CD8-positive, alpha-beta memory T cell (primary cell): ENCODE data around the gene DBP. TPM values are rescaled to one million over a fixed set of nuclear protein-coding genes. Genes with fewer than 3 reads are reported as not detected.
A peak's percentile ranks its signal among the peaks of the same experiment; 100 is the strongest.
"Not testable (repeated sequence)": the region's sequence is repeated elsewhere in the genome, so short reads cannot be mapped to it uniquely, and the experiment has no call there.

Source experiments
- CTCF ChIA-PET: fragments of 350-600 bp; sonication (Branson Sonifier 250); formaldehyde crosslinking; loops from one replicate; lab custom pipeline; 2021; ENCODE audit warnings: antibody characterized with exemption; lab: Charles Lee
- POLR2A ChIA-PET: fragments of 350-600 bp; sonication (Branson Sonifier 250); formaldehyde crosslinking; loops from one replicate; lab custom pipeline; 2021; ENCODE audit warnings: antibody characterized with exemption; lab: Charles Lee
- DNase-seq, 5 donors: peaks; one replicate each; pipeline versions ENCODE4 v3.0.0 to v3.0.0-alpha.2; 2020 to 2022; ENCODE audit warnings: mixed read lengths in 1 of 5
- H3K27ac ChIP-seq: one replicate; pipeline ENCODE4 v1.7.0; 2013; ENCODE audit warnings: low read depth, mild to moderate bottlenecking, low read length, moderate library complexity
- H3K27me3 ChIP-seq: 2 replicates; pipeline ENCODE4 v1.7.0; 2013; ENCODE audit warnings: low read length, mild to moderate bottlenecking; ENCODE audit not compliant: insufficient read depth, poor library complexity, severe bottlenecking
- H3K36me3 ChIP-seq: 2 replicates; pipeline ENCODE4 v1.7.0; 2013; ENCODE audit warnings: mild to moderate bottlenecking, low read length, moderate library complexity; ENCODE audit not compliant: insufficient read depth
- H3K4me1 ChIP-seq: 2 replicates; pipeline ENCODE4 v1.7.0; 2013; ENCODE audit warnings: mild to moderate bottlenecking, low read length, moderate library complexity; ENCODE audit not compliant: insufficient read depth
- H3K4me3 ChIP-seq: 2 replicates; pipeline ENCODE4 v1.7.0; 2013; ENCODE audit warnings: mild to moderate bottlenecking, low read length
- H3K9me3 ChIP-seq: 2 replicates; pipeline ENCODE4 v1.7.0; 2013; ENCODE audit warnings: mild to moderate bottlenecking, low read length
- H3K27ac Mint-ChIP-seq, 8 donors: one replicate each; pipeline ENCODE4 v1.8.0; 2020 to 2021; ENCODE audit warnings: mixed read lengths in 8 of 8, mild to moderate bottlenecking in 6 of 8, inconsistent platforms in 3 of 8, moderate library complexity in 3 of 8
- H3K27me3 Mint-ChIP-seq, 2 donors: one replicate each; pipeline ENCODE4 v1.8.0; 2020 to 2021; ENCODE audit warnings: mixed read lengths in 2 of 2, mild to moderate bottlenecking in 1 of 2, moderate library complexity in 1 of 2
- H3K36me3 Mint-ChIP-seq, 3 donors: one replicate each; pipeline ENCODE4 v1.8.0; 2020 to 2021; ENCODE audit warnings: mixed read lengths in 3 of 3, inconsistent platforms in 1 of 3, mild to moderate bottlenecking in 1 of 3
- H3K4me1 Mint-ChIP-seq, 3 donors: one replicate each; pipeline ENCODE4 v1.8.0; 2020 to 2021; ENCODE audit warnings: mixed read lengths in 3 of 3, inconsistent platforms in 1 of 3, mild to moderate bottlenecking in 1 of 3
- H3K4me3 Mint-ChIP-seq, 7 donors: one replicate each; pipeline ENCODE4 v1.8.0; 2020 to 2021; ENCODE audit warnings: mixed read lengths in 7 of 7, mild to moderate bottlenecking in 6 of 7, moderate library complexity in 4 of 7, inconsistent platforms in 2 of 7
- H3K9me3 Mint-ChIP-seq, 5 donors: one replicate each; pipeline ENCODE4 v1.8.0; 2020 to 2022; ENCODE audit warnings: mixed read lengths in 5 of 5, mild to moderate bottlenecking in 3 of 5, moderate library complexity in 2 of 5, inconsistent platforms in 1 of 5
- polyA plus RNA-seq: library from polyadenylated mRNA; unstranded; fragments of 300-500 nt; fragmentation: Illumina TruSeq; gene quantifications from one replicate; pipeline ENCODE4 v1.2.3, GENCODE V29; 2021
- total RNA-seq, 2 experiments: library from RNA; stranded (reverse); gene quantifications; one replicate each; pipeline ENCODE4 v1.2.3, GENCODE V29; 2021

The DBP gene
- total and polyA plus RNA-seq, 3 experiments from 2014 or later: 10.9 to 84.1 (median 12.1) TPM

- Histone ChIP-seq H3K36me3 (peaks cover 30% of the 10 kb centered on the region), H3K4me3 (peak overlapping the region; percentile 55)
- H3K27ac Mint-ChIP-seq: peak overlapping the region in 7 of 8 donors; percentile 81 to 96 (median 90)
Observed at GRCh38 chr19:48633148-48634035, 3.8 kb downstream of the DBP start.

GRCh38 chr19:48632692-48633147, 4.5 kb downstream of the DBP start:
- Mint-ChIP-seq H3K36me3 (peaks cover 0 to 59% (median 0%) of the 10 kb centered on the region in 3 donors), H3K27me3 (no peaks in the 10 kb centered on the region), H3K4me1 (peaks cover 18 to 49% (median 21%) of the 10 kb centered on the region in 3 donors), H3K4me3 (peak overlapping the region in 3 of 7 donors; percentile 3 to 45 (median 36)), H3K9me3 (peaks cover 0 to 2% (median 0%) of the 10 kb centered on the region in 5 donors), H3K27ac (peak overlapping the region in 7 of 8 donors; percentile 3 to 96 (median 54))
- Histone ChIP-seq H3K27me3 (no peaks in the 10 kb centered on the region), H3K4me1 (peaks cover 29% of the 10 kb centered on the region), H3K36me3 (peaks cover 30% of the 10 kb centered on the region), H3K4me3 (no peak overlapping the region), H3K9me3 (no peaks in the 10 kb centered on the region), H3K27ac (peak overlapping the region; percentile 39)
- POLR2A ChIA-PET: interaction anchor here (0.6 to 2.8 kb wide), 5 partner anchors 9 to 22 kb away, joined by 3 to 17 read pairs (median 13); partner anchors contain the start of genes CA11, RPL18 and SPHK2
- no peak for DNase-seq
- CTCF ChIA-PET: interaction anchor here (1.0 to 2.7 kb wide), 4 partner anchors 9 to 13 kb away, joined by 4 to 9 read pairs (median 4); partner anchors contain the start of gene CA11

More at GRCh38 chr19:48633148-48634035, 3.8 kb downstream of the DBP start:
- Histone ChIP-seq H3K4me1 (peaks cover 32% of the 10 kb centered on the region), H3K27me3 (no peaks in the 10 kb centered on the region), H3K9me3 (no peaks in the 10 kb centered on the region), H3K27ac (peak overlapping the region; percentile 66)
- peak overlapping the region in 3 of 7 donors; percentile 26 to 82 (median 82) for H3K4me3 Mint-ChIP-seq
- peaks cover 0 to 61% (median 0%) of the 10 kb centered on the region in 3 donors for H3K36me3 Mint-ChIP-seq
- peaks cover 22 to 56% (median 27%) of the 10 kb centered on the region in 3 donors for H3K4me1 Mint-ChIP-seq
- ChIA-PET POLR2A (interaction anchor here (0.5 to 2.8 kb wide), 5 partner anchors 10 to 342 kb away, joined by 3 to 17 read pairs (median 13); partner anchors contain the start of genes CA11, RPL18 and SPHK2), CTCF (interaction anchor here (1.0 to 2.7 kb wide), 7 partner anchors 9 to 144 kb away, joined by 3 to 10 read pairs (median 4); partner anchors contain the start of genes CA11 and SPHK2)
- DNase-seq: no peak
- peaks cover 0 to 2% (median 0%) of the 10 kb centered on the region in 5 donors for H3K9me3 Mint-ChIP-seq
- no peaks in the 10 kb centered on the region for H3K27me3 Mint-ChIP-seq

- Histone ChIP-seq H3K4me1 (peaks cover 29% of the 10 kb centered on the region), H3K36me3 (peaks cover 30% of the 10 kb centered on the region)
- H3K27me3 Mint-ChIP-seq, H3K9me3 ChIP-seq, H3K4me3 ChIP-seq, H3K27ac ChIP-seq, H3K9me3 Mint-ChIP-seq, DNase-seq, H3K27me3 ChIP-seq: not testable (repeated sequence)
- H3K27ac Mint-ChIP-seq: peak overlapping the region in 6 of 8 donors; percentile 3 to 96 (median 58)
- peak overlapping the region in 2 of 7 donors; percentile 3 to 36 for H3K4me3 Mint-ChIP-seq
- peaks cover 18 to 50% (median 22%) of the 10 kb centered on the region in 3 donors for H3K4me1 Mint-ChIP-seq
- H3K36me3 Mint-ChIP-seq: peaks cover 0 to 58% (median 0%) of the 10 kb centered on the region in 3 donors
- POLR2A ChIA-PET: interaction anchor here (0.6 kb wide), 2 partner anchors 9 to 23 kb away, joined by 3 read pairs; no protein-coding TSS in a partner anchor
- CTCF ChIA-PET: interaction anchor here (1.0 to 1.2 kb wide), 3 partner anchors 11 to 14 kb away, joined by 4 to 5 read pairs (median 4); partner anchors contain the start of gene CA11
Observed at GRCh38 chr19:48632286-48632685, 4.9 kb downstream of the DBP start.

GRCh38 chr19:48631225-48631624, 6.0 kb downstream of the DBP start:
- H3K4me3 ChIP-seq: no peak overlapping the region
- H3K27me3 ChIP-seq: no peaks in the 10 kb centered on the region
- ChIA-PET CTCF (interaction anchor here (1.0 kb wide), 1 partner anchor 15 kb away, joined by 5 read pairs; the partner anchor contains the start of gene CA11), POLR2A (interaction anchor here (1.8 kb wide), 1 partner anchor 12 kb away, joined by 4 read pairs; the partner anchor contains the start of genes RPL18 and SPHK2)
- Mint-ChIP-seq H3K27ac (peak overlapping the region in 1 of 8 donors; percentile 68), H3K27me3 (no peaks in the 10 kb centered on the region), H3K4me1 (peaks cover 22 to 56% (median 26%) of the 10 kb centered on the region in 3 donors), H3K9me3 (peaks cover 0 to 2% (median 0%) of the 10 kb centered on the region in 5 donors), H3K36me3 (peaks cover 0 to 59% (median 0%) of the 10 kb centered on the region in 3 donors), H3K4me3 (no peak overlapping the region)
- DNase-seq: no peak
- no peak overlapping the region for H3K27ac ChIP-seq
- H3K9me3 ChIP-seq: no peaks in the 10 kb centered on the region
- peaks cover 29% of the 10 kb centered on the region for H3K4me1 ChIP-seq
- H3K36me3 ChIP-seq: peaks cover 30% of the 10 kb centered on the region

GRCh38 chr19:48630296-48631063, 6.7 kb downstream of the DBP start:
- H3K4me1 ChIP-seq: peaks cover 29% of the 10 kb centered on the region
- no peak overlapping the region for H3K27ac Mint-ChIP-seq

GRCh38 chr19:48629599-48630295, 7.4 kb downstream of the DBP start:
- Mint-ChIP-seq H3K27me3 (no peaks in the 10 kb centered on the region), H3K27ac (no peak overlapping the region), H3K9me3 (peaks cover 0 to under 1% (median 0%) of the 10 kb centered on the region in 5 donors), H3K36me3 (peaks cover 0 to 57% (median 0%) of the 10 kb centered on the region in 3 donors), H3K4me3 (no peak overlapping the region), H3K4me1 (peaks cover 20 to 54% (median 22%) of the 10 kb centered on the region in 3 donors)
- no peak for DNase-seq
- Histone ChIP-seq H3K4me3 (no peak overlapping the region), H3K4me1 (peaks cover 23% of the 10 kb centered on the region), H3K27ac (no peak overlapping the region), H3K9me3 (no peaks in the 10 kb centered on the region), H3K36me3 (peaks cover 30% of the 10 kb centered on the region), H3K27me3 (no peaks in the 10 kb centered on the region)
- ChIA-PET CTCF (no interaction called here), POLR2A (interaction anchor here (0.9 kb wide), 1 partner anchor 10 kb away, joined by 3 read pairs; the partner anchor contains the start of gene SPHK2)

More at GRCh38 chr19:48630296-48631063, 6.7 kb downstream of the DBP start:
- Mint-ChIP-seq H3K27me3 (no peaks in the 10 kb centered on the region), H3K36me3 (peaks cover 0 to 58% (median 0%) of the 10 kb centered on the region in 3 donors), H3K4me3 (no peak overlapping the region), H3K9me3 (peaks cover 0 to 2% (median 0%) of the 10 kb centered on the region in 5 donors), H3K4me1 (peaks cover 19 to 53% (median 24%) of the 10 kb centered on the region in 3 donors)
- Histone ChIP-seq H3K36me3 (peaks cover 30% of the 10 kb centered on the region), H3K27ac (no peak overlapping the region), H3K27me3 (no peaks in the 10 kb centered on the region), H3K4me3 (no peak overlapping the region), H3K9me3 (no peaks in the 10 kb centered on the region)
- DNase-seq: no peak
- CTCF ChIA-PET: no interaction called here
- POLR2A ChIA-PET: interaction anchor here (1.8 kb wide), 1 partner anchor 11 kb away, joined by 4 read pairs; the partner anchor contains the start of genes RPL18 and SPHK2
